NCI-H510A (cell line): ENCODE data around the gene SLC7A8.

Experiments used
- DNase-seq: peaks from one replicate; lab custom pipeline; 2025; lab: John Stamatoyannopoulos, UW

SLC7A8 gene

GRCh38 chr14:23094666-23095195 is 88.7 kb downstream of the SLC7A8 start, which contains the start of gene ACIN1:
Gene ACIN1 (minus strand): TSS chr14:23095136. CDS start chr14:23095112, 24 bp downstream.
- no peak for DNase-seq

- DNase-seq: no peak
These were observed 89.3 kb downstream of the SLC7A8 start for GRCh38 chr14:23093991-23094665.

GRCh38 chr14:23093526-23093925 is 89.9 kb downstream of the SLC7A8 start:
- no peak for DNase-seq

DNA sequence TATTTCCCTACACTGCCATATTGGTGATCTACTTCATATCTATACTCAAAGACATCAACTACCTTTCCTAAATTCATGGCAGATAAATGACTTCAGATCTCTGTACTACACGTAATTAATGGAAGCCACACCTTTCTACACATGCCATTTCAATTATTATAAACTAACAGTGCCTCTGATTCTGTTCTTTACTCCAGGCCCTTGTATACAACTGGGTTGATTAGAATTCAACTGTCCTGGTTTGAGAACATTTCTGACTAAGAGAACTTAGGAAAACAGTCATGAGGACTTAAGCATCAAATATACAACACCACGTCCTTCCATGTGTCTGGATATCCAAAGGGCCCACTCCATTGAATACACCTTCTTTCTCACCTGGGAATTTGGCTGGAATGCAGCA is 90.4 kb downstream of the SLC7A8 start:
- DNase-seq: no peak

GRCh38 chr14:23091294-23092225 is 91.9 kb downstream of the SLC7A8 start:
- DNase-seq: no peak

- no peak for DNase-seq
These were observed 93.2 kb downstream of the SLC7A8 start for GRCh38 chr14:23090254-23090636.

DNA sequence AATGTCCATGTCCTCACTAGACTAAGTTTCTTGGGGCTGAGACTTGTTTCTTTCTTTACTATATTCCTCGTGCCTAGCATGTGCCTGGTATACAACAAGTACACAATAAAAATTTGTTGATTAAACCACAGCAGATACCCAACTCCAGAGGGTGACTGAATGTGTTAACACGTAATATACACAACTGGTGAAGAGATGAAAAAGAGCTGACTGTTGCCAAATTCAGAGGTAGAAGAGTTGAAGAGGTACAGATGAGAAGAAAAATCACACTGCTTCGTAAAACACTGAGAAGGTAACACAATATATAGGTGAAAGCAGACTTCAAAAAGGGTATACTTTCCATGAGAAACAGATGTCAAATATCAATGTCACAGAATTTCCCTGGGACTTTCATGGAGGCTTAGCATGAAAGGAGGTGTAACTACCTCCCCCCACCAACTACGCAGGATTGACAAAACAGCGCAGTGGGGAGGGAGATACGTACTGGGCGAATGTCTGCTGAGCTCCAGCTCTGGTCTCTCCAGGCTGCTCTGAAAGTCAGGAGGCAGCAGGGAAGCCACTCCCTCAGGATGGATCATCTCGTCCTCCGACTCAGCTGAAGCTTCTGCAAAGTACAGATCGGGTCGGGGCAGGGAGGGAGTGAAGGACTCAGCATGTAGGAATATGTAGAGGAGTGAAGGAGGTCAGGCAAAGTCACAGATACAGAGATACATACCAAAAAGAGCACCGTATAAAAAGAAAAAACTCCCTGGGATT is 93.8 kb downstream of the SLC7A8 start:
- DNase-seq: no peak

- DNase-seq: no peak
These were observed 96.9 kb downstream of the SLC7A8 start for GRCh38 chr14:23086565-23086964.

DNA sequence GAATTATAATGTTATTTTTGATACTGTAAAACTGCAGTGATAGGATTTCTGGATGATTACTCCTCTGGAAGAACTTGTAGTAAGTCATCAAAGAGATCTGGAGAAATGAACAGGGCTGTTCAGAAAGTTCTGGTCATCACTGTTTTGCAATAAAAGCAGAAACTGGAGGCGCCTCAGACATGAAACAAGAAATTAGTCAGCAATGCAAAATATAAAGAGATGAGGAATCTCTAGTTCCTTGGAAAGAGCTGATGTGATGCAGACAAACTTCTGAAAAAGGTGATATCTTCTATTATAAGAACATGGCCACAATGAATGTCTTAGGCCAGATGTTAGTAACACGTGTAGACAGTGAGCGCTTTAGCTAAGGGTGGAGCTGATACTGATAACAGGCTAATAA is 98.0 kb downstream of the SLC7A8 start:
- DNase-seq: no peak

- DNase-seq: no peak
These were observed 103.0 kb downstream of the SLC7A8 start for GRCh38 chr14:23080474-23080873.

GRCh38 chr14:23079716-23080115 is 103.7 kb downstream of the SLC7A8 start:
- DNase-seq: no peak

GRCh38 chr14:23078692-23079116 is 104.8 kb downstream of the SLC7A8 start:
- no peak for DNase-seq

GRCh38 chr14:23077962-23078361 is 105.5 kb downstream of the SLC7A8 start:
- no peak for DNase-seq

- DNase-seq: no peak
These were observed 106.6 kb downstream of the SLC7A8 start for GRCh38 chr14:23076785-23077408.
